ENCODE results near the gene CD177.

- TF ChIP-seq CTCF (IDR thresholded peaks at IDR 0.05; ENCODE audit: low read length) (no peak), EZH2 (optimal IDR thresholded peaks at IDR 0.05; ENCODE audit: low read depth, low read length) (no peak), EZH2phosphoT487 (IDR thresholded peaks at IDR 0.05; ENCODE audit: low read length) (no peak)
These were observed 42.2 kb upstream of the CD177 start for GRCh38 chr19:43311256-43311655.

Data from MM.1S (cell line).